ENCODE data around the gene MAML3.

GRCh38 chr4:139887376-139887802 lies 266.6 kb downstream of the MAML3 start:
- TF ChIP-seq CTCF (optimal IDR thresholded peaks at IDR 0.05 in 1 of 3, IDR thresholded peaks at IDR 0.05 in 1 of 3, conservative IDR thresholded peaks at IDR 0.05 in 1 of 3; ENCODE audit: extremely low read depth in 1 of 3, insufficient read depth in 2 of 3, low read length in 3 of 3) (no peak), EZH2 (IDR thresholded peaks at IDR 0.05; ENCODE audit: low read length) (no peak)
